HG02981 (cell line): ENCODE results near the gene NFIX.

Source experiments
- ATAC-seq: cut with Tn5 transposase; IDR thresholded peaks from one replicate; pipeline ENCODE4 v1.9.1; 2021; ENCODE audit warnings: mild to moderate bottlenecking, moderate library complexity; ENCODE audit not compliant: unreplicated experiment

NFIX gene

GRCh38 chr19:12987190-12987589, 8.1 kb upstream of the NFIX start:
- no peak for ATAC-seq

- no peak for ATAC-seq
Observed at GRCh38 chr19:12987781-12988180, 7.5 kb upstream of the NFIX start.

GRCh38 chr19:12990431-12990830, 4.8 kb upstream of the NFIX start:
- ATAC-seq = no peak

GRCh38 chr19:12990853-12991252, 4.4 kb upstream of the NFIX start:
- no peak for ATAC-seq

- ATAC-seq = no peak
Observed at GRCh38 chr19:12991296-12991695, 4.0 kb upstream of the NFIX start.

GRCh38 chr19:12992729-12993128, 2.5 kb upstream of the NFIX start:
- ATAC-seq = no peak

- no peak for ATAC-seq
Observed at GRCh38 chr19:12993562-12993961, 1.7 kb upstream of the NFIX start.

- no peak for ATAC-seq
Observed at GRCh38 chr19:12995596-12996405, 526 bp downstream of the NFIX start.

- ATAC-seq = no peak
Observed at GRCh38 chr19:12996406-12997094, 1.3 kb downstream of the NFIX start.

- no peak for ATAC-seq
Observed at GRCh38 chr19:12997179-12997966, 2.1 kb downstream of the NFIX start.

- ATAC-seq = no peak
Observed at GRCh38 chr19:12997967-12998940, 3.0 kb downstream of the NFIX start.

GRCh38 chr19:13001166-13001501, 5.9 kb downstream of the NFIX start:
- ATAC-seq = no peak

GRCh38 chr19:13001502-13002165, 6.4 kb downstream of the NFIX start:
- no peak for ATAC-seq

GRCh38 chr19:13002166-13002898, 7.1 kb downstream of the NFIX start:
- no peak for ATAC-seq

- no peak for ATAC-seq
Observed at GRCh38 chr19:13003081-13003480, 7.8 kb downstream of the NFIX start.

GRCh38 chr19:13004273-13004672, 9.0 kb downstream of the NFIX start:
- no peak for ATAC-seq

- ATAC-seq = no peak
Observed at GRCh38 chr19:13005253-13005652, 10.0 kb downstream of the NFIX start.

- no peak for ATAC-seq
Observed at GRCh38 chr19:13005861-13006370, 10.6 kb downstream of the NFIX start.
